HepG2 (cell line): ENCODE data around the gene RNASE12. TPM values are rescaled to one million over a fixed set of nuclear protein-coding genes. Genes with fewer than 3 reads are reported as not detected.
A peak's percentile ranks its signal among the peaks of the same experiment; 100 is the strongest.

Source experiments
- MLLT10 ChIP-seq: sonication (generic); formaldehyde crosslinking; IDR thresholded peaks from 2 replicates; pipeline ENCODE4 v1.4.0; 2020; ENCODE audit warnings: missing genetic modification reagents
- PCBP2 ChIP-seq: fragments of 200-400 bp; formaldehyde crosslinking; optimal IDR thresholded peaks from 2 replicates; pipeline ENCODE3; 2018; ENCODE audit warnings: low read length, low read depth; ENCODE audit not compliant: poor library complexity, severe bottlenecking
- SSRP1 ChIP-seq: IDR thresholded peaks from 2 replicates; pipeline ENCODE4 v1.6.1; 2016; ENCODE audit warnings: control low read depth
- ZNF577 ChIP-seq: sonication (generic); formaldehyde crosslinking; IDR thresholded peaks from 2 replicates; pipeline ENCODE4 v1.4.0; 2020; ENCODE audit warnings: mild to moderate bottlenecking, low read depth, missing genetic modification reagents, borderline replicate concordance
- ZNF883 ChIP-seq: sonication (generic); formaldehyde crosslinking; IDR thresholded peaks from 2 replicates; pipeline ENCODE4 v1.5.1; 2020; ENCODE audit warnings: mild to moderate bottlenecking, missing genetic modification reagents; ENCODE audit errors: not compliant biosample characterization
- polyA plus RNA-seq, 8 experiments: library from polyadenylated mRNA; depleted of rRNA in 3 of 8; stranded (reverse) in 7 of 8; unstranded in 1 of 8; fragments of >200 nt; fragmentation: Illumina TruSeq in 4 of 8; extraction: Trizol in 4 of 8; gene quantifications; 2 replicates each; pipeline versions ENCODE4 v1.2.1 to v1.2.3, GENCODE V29; 2011 to 2016; ENCODE audit warnings: low read depth in 4 of 8, missing spikeins in 1 of 8, mixed read lengths in 1 of 8; ENCODE audit not compliant: insufficient read depth in 1 of 8
- total RNA-seq, 5 experiments: library from RNA; depleted of rRNA; stranded (reverse); fragments of >200 nt; fragmentation: Illumina TruSeq; extraction: Trizol; gene quantifications; 2 replicates each; pipeline ENCODE4 v1.2.3, GENCODE V29; 2016; ENCODE audit warnings: low read depth in 1 of 5
- TF ChIP-seq, protein P1 (sequence below): sonication (generic); formaldehyde crosslinking; IDR thresholded peaks from 2 replicates; pipeline ENCODE4 v1.4.0; 2020; ENCODE audit warnings: mild to moderate bottlenecking, missing genetic modification reagents, borderline replicate concordance
- TF ChIP-seq, protein P2 (sequence below): sonication (generic); formaldehyde crosslinking; IDR thresholded peaks from 2 replicates; pipeline ENCODE4 v1.5.0; 2020; ENCODE audit warnings: mild to moderate bottlenecking, missing genetic modification reagents, borderline replicate concordance
- TF ChIP-seq, protein P3 (sequence below): sonication (generic); formaldehyde crosslinking; conservative IDR thresholded peaks from 2 replicates; pipeline ENCODE4 v1.5.0; 2020; ENCODE audit warnings: missing genetic modification reagents
- TF ChIP-seq, protein P4 (sequence below): sonication (generic); formaldehyde crosslinking; IDR thresholded peaks from 2 replicates; pipeline ENCODE4 v1.9.0; 2021; ENCODE audit warnings: missing genetic modification reagents, borderline replicate concordance

RNASE12 gene
- total and polyA plus RNA-seq, 2 of the 13 experiments (the other 11 are each of a cell fraction or from before 2014, with no cell fraction given), result not detected

DNA sequence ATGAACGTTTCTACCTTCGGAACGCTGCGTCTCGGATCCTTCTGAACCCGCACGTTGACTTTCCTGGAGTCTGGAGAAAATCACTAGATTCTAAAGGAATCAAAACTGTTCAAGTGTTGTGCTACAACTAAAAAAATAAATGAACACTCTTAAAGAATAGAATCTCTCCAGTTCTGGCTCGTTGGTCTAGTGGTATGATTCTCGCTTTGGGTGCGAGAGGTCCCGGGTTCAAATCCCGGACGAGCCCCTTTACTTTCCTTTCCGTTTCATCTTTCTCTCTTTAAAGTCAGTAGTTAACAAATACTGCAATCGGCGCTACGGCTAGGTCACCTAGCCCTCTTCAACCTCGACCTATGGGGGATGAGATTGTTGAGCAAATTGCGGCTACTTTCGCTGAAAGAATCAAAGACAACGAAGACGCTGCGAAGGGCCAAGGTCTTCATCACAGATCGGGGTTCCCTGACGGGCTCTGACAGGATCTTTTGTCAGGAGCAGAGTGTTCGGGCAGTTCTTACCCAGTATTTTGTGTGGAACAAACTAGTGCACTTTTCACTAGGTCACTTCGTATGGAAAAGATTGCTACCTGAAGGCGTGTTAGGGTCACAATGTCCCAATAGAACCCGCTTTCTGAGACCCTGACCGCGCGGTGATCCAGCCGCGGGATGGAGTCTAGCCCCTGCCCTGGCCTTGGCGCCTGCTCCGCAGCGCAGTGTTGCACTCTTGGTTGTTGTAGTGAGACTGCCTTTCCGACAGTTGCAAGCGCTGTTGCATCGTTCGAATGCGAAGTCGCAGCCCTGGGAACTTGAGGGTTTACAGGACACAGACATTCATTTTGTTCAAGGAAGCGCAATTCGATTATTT is 41.9 kb upstream of the RNASE12 start (continued):
- TF ChIP-seq, protein P1, sequence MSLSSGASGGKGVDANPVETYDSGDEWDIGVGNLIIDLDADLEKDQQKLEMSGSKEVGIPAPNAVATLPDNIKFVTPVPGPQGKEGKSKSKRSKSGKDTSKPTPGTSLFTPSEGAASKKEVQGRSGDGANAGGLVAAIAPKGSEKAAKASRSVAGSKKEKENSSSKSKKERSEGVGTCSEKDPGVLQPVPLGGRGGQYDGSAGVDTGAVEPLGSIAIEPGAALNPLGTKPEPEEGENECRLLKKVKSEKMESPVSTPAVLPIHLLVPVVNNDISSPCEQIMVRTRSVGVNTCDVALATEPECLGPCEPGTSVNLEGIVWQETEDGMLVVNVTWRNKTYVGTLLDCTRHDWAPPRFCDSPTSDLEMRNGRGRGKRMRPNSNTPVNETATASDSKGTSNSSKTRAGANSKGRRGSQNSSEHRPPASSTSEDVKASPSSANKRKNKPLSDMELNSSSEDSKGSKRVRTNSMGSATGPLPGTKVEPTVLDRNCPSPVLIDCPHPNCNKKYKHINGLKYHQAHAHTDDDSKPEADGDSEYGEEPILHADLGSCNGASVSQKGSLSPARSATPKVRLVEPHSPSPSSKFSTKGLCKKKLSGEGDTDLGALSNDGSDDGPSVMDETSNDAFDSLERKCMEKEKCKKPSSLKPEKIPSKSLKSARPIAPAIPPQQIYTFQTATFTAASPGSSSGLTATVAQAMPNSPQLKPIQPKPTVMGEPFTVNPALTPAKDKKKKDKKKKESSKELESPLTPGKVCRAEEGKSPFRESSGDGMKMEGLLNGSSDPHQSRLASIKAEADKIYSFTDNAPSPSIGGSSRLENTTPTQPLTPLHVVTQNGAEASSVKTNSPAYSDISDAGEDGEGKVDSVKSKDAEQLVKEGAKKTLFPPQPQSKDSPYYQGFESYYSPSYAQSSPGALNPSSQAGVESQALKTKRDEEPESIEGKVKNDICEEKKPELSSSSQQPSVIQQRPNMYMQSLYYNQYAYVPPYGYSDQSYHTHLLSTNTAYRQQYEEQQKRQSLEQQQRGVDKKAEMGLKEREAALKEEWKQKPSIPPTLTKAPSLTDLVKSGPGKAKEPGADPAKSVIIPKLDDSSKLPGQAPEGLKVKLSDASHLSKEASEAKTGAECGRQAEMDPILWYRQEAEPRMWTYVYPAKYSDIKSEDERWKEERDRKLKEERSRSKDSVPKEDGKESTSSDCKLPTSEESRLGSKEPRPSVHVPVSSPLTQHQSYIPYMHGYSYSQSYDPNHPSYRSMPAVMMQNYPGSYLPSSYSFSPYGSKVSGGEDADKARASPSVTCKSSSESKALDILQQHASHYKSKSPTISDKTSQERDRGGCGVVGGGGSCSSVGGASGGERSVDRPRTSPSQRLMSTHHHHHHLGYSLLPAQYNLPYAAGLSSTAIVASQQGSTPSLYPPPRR (CRISPR knock-in tag), result no peak; the same call in 1 of the 2 replicates
- TF ChIP-seq, protein P2, sequence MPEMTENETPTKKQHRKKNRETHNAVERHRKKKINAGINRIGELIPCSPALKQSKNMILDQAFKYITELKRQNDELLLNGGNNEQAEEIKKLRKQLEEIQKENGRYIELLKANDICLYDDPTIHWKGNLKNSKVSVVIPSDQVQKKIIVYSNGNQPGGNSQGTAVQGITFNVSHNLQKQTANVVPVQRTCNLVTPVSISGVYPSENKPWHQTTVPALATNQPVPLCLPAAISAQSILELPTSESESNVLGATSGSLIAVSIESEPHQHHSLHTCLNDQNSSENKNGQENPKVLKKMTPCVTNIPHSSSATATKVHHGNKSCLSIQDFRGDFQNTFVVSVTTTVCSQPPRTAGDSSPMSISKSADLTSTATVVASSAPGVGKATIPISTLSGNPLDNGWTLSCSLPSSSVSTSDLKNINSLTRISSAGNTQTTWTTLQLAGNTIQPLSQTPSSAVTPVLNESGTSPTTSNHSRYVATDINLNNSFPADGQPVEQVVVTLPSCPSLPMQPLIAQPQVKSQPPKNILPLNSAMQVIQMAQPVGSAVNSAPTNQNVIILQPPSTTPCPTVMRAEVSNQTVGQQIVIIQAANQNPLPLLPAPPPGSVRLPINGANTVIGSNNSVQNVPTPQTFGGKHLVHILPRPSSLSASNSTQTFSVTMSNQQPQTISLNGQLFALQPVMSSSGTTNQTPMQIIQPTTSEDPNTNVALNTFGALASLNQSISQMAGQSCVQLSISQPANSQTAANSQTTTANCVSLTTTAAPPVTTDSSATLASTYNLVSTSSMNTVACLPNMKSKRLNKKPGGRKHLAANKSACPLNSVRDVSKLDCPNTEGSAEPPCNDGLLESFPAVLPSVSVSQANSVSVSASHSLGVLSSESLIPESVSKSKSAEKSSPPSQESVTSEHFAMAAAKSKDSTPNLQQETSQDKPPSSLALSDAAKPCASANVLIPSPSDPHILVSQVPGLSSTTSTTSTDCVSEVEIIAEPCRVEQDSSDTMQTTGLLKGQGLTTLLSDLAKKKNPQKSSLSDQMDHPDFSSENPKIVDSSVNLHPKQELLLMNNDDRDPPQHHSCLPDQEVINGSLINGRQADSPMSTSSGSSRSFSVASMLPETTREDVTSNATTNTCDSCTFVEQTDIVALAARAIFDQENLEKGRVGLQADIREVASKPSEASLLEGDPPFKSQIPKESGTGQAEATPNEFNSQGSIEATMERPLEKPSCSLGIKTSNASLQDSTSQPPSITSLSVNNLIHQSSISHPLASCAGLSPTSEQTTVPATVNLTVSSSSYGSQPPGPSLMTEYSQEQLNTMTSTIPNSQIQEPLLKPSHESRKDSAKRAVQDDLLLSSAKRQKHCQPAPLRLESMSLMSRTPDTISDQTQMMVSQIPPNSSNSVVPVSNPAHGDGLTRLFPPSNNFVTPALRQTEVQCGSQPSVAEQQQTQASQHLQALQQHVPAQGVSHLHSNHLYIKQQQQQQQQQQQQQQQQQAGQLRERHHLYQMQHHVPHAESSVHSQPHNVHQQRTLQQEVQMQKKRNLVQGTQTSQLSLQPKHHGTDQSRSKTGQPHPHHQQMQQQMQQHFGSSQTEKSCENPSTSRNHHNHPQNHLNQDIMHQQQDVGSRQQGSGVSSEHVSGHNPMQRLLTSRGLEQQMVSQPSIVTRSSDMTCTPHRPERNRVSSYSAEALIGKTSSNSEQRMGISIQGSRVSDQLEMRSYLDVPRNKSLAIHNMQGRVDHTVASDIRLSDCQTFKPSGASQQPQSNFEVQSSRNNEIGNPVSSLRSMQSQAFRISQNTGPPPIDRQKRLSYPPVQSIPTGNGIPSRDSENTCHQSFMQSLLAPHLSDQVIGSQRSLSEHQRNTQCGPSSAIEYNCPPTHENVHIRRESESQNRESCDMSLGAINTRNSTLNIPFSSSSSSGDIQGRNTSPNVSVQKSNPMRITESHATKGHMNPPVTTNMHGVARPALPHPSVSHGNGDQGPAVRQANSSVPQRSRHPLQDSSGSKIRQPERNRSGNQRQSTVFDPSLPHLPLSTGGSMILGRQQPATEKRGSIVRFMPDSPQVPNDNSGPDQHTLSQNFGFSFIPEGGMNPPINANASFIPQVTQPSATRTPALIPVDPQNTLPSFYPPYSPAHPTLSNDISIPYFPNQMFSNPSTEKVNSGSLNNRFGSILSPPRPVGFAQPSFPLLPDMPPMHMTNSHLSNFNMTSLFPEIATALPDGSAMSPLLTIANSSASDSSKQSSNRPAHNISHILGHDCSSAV (CRISPR knock-in tag), result no peak
- TF ChIP-seq PCBP2, result no peak
- no peak for TF ChIP-seq ZNF883
- TF ChIP-seq, protein P3, sequence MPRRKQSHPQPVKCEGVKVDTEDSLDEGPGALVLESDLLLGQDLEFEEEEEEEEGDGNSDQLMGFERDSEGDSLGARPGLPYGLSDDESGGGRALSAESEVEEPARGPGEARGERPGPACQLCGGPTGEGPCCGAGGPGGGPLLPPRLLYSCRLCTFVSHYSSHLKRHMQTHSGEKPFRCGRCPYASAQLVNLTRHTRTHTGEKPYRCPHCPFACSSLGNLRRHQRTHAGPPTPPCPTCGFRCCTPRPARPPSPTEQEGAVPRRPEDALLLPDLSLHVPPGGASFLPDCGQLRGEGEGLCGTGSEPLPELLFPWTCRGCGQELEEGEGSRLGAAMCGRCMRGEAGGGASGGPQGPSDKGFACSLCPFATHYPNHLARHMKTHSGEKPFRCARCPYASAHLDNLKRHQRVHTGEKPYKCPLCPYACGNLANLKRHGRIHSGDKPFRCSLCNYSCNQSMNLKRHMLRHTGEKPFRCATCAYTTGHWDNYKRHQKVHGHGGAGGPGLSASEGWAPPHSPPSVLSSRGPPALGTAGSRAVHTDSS (CRISPR knock-in tag), result no peak
- TF ChIP-seq MLLT10 (CRISPR knock-in tag), result no peak
- peak; percentile 100 for TF ChIP-seq SSRP1
- TF ChIP-seq, protein P4, sequence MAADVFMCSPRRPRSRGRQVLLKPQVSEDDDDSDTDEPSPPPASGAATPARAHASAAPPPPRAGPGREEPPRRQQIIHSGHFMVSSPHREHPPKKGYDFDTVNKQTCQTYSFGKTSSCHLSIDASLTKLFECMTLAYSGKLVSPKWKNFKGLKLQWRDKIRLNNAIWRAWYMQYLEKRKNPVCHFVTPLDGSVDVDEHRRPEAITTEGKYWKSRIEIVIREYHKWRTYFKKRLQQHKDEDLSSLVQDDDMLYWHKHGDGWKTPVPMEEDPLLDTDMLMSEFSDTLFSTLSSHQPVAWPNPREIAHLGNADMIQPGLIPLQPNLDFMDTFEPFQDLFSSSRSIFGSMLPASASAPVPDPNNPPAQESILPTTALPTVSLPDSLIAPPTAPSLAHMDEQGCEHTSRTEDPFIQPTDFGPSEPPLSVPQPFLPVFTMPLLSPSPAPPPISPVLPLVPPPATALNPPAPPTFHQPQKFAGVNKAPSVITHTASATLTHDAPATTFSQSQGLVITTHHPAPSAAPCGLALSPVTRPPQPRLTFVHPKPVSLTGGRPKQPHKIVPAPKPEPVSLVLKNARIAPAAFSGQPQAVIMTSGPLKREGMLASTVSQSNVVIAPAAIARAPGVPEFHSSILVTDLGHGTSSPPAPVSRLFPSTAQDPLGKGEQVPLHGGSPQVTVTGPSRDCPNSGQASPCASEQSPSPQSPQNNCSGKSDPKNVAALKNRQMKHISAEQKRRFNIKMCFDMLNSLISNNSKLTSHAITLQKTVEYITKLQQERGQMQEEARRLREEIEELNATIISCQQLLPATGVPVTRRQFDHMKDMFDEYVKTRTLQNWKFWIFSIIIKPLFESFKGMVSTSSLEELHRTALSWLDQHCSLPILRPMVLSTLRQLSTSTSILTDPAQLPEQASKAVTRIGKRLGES (CRISPR knock-in tag), result no peak
- no peak for TF ChIP-seq ZNF577
